Trophoblast cell (in vitro differentiated cells and primary cell): Measurements from ENCODE around the gene KRTAP10-7.
"Not testable (repeated sequence)": the region's sequence is repeated elsewhere in the genome, so short reads cannot be mapped to it uniquely, and the experiment has no call there.

Experiments used
- DNase-seq, 2 donors: peaks; one replicate each; pipeline ENCODE4 v3.0.0-alpha.2; 2016
- H2AFZ ChIP-seq: 2 replicates; pipeline ENCODE4 v1.6.1; 2013; ENCODE audit warnings: low read length, moderate library complexity, mild to moderate bottlenecking; ENCODE audit not compliant: insufficient read depth, poor library complexity
- H2AK5ac ChIP-seq: 2 replicates; pipeline ENCODE4 v1.6.1; 2013; ENCODE audit warnings: mild to moderate bottlenecking, low read length
- H2BK120ac ChIP-seq: 2 replicates; pipeline ENCODE4 v1.6.1; 2013; ENCODE audit warnings: low read length, mild to moderate bottlenecking, moderate library complexity; ENCODE audit not compliant: insufficient read depth, poor library complexity
- H2BK12ac ChIP-seq: 2 replicates; pipeline ENCODE4 v1.6.1; 2013; ENCODE audit warnings: mild to moderate bottlenecking, low read length, moderate library complexity
- H2BK5ac ChIP-seq: 2 replicates; pipeline ENCODE4 v1.6.1; 2013; ENCODE audit warnings: low read length, low read depth, moderate library complexity, mild to moderate bottlenecking; ENCODE audit not compliant: poor library complexity
- H3K14ac ChIP-seq: 2 replicates; pipeline ENCODE4 v1.6.1; 2013; ENCODE audit warnings: mild to moderate bottlenecking, low read length
- H3K18ac ChIP-seq: 2 replicates; pipeline ENCODE4 v1.6.1; 2013; ENCODE audit warnings: mild to moderate bottlenecking, low read length
- H3K23ac ChIP-seq: 2 replicates; pipeline ENCODE4 v1.6.1; 2013; ENCODE audit warnings: low read length
- H3K27ac ChIP-seq: 2 replicates; pipeline ENCODE4 v1.5.1; 2013; ENCODE audit warnings: low read depth, mild to moderate bottlenecking, inconsistent platforms, low read length, moderate library complexity
- H3K27me3 ChIP-seq: 2 replicates; pipeline ENCODE4 v1.6.1; 2013; ENCODE audit warnings: inconsistent platforms, mild to moderate bottlenecking, low read length, moderate library complexity; ENCODE audit not compliant: insufficient read depth
- H3K36me3 ChIP-seq, 2 experiments: 1 replicate in 1 of 2; 2 replicates in 1 of 2; pipeline ENCODE4 v1.6.1; 2013; ENCODE audit warnings: low read length in 2 of 2, mild to moderate bottlenecking in 2 of 2, moderate library complexity in 1 of 2; ENCODE audit not compliant: insufficient read depth in 2 of 2, control insufficient read depth in 1 of 2
- H3K4ac ChIP-seq: 2 replicates; pipeline ENCODE4 v1.6.1; 2013; ENCODE audit warnings: low read depth, mild to moderate bottlenecking, low read length, moderate library complexity
- H3K4me1 ChIP-seq, 2 experiments: 1 replicate in 1 of 2; 2 replicates in 1 of 2; pipeline ENCODE4 v1.6.1; 2013; ENCODE audit warnings: low read length in 2 of 2, mild to moderate bottlenecking in 2 of 2, moderate library complexity in 1 of 2; ENCODE audit not compliant: insufficient read depth in 2 of 2, control insufficient read depth in 1 of 2
- H3K4me2 ChIP-seq: 2 replicates; pipeline ENCODE4 v1.6.1; 2013; ENCODE audit warnings: inconsistent platforms, mild to moderate bottlenecking, low read length, moderate library complexity
- H3K4me3 ChIP-seq: 2 replicates; pipeline ENCODE4 v1.5.1; 2013; ENCODE audit warnings: mild to moderate bottlenecking, low read depth, low read length, inconsistent platforms
- H3K79me1 ChIP-seq: one replicate; pipeline ENCODE4 v1.6.1; 2013; ENCODE audit warnings: low read length
- H3K79me2 ChIP-seq: 2 replicates; pipeline ENCODE4 v1.6.1; 2013; ENCODE audit warnings: low read length, mild to moderate bottlenecking; ENCODE audit not compliant: control insufficient read depth, insufficient read depth, poor library complexity
- H3K9ac ChIP-seq: 2 replicates; pipeline ENCODE4 v1.6.1; 2013; ENCODE audit warnings: mild to moderate bottlenecking, low read length
- H3K9me3 ChIP-seq: 2 replicates; pipeline ENCODE4 v1.6.1; 2013; ENCODE audit warnings: low read depth, mild to moderate bottlenecking, control low read depth, inconsistent platforms, low read length; ENCODE audit not compliant: insufficient read depth
- H4K12ac ChIP-seq: 2 replicates; pipeline ENCODE4 v1.6.1; 2013; ENCODE audit warnings: low read depth, mild to moderate bottlenecking, low read length, moderate library complexity
- H4K8ac ChIP-seq: 2 replicates; pipeline ENCODE4 v1.6.1; 2013; ENCODE audit warnings: low read depth, mild to moderate bottlenecking, low read length, moderate library complexity
- H4K91ac ChIP-seq: one replicate; pipeline ENCODE4 v1.6.1; 2013; ENCODE audit warnings: low read depth, mild to moderate bottlenecking, low read length, moderate library complexity
- WGBS: extraction: QIAGEN DNeasy Blood & Tissue Kit; methylation state at CpG from one replicate; pipeline ENCODE4 v1.1.7; 2013; ENCODE audit warnings: missing lambda C conversion rate; ENCODE audit not compliant: insufficient read length, insufficient coverage; ENCODE audit errors: extremely low coverage; 5-methylcytosine and 5-hydroxymethylcytosine counted together

The KRTAP10-7 gene

GRCh38 chr21:44590897-44591800 is 9.2 kb upstream of the KRTAP10-7 start:
- not testable (repeated sequence) for H4K91ac ChIP-seq

GRCh38 chr21:44591801-44592130 is 8.6 kb upstream of the KRTAP10-7 start:
- not testable (repeated sequence) for H3K36me3 ChIP-seq, H2BK5ac ChIP-seq, H3K9ac ChIP-seq, H3K27ac ChIP-seq, H3K9me3 ChIP-seq, H3K27me3 ChIP-seq, H2AFZ ChIP-seq, H4K91ac ChIP-seq, H3K4me2 ChIP-seq, H2BK12ac ChIP-seq, H3K79me2 ChIP-seq, H2AK5ac ChIP-seq, H3K14ac ChIP-seq, H3K23ac ChIP-seq, H4K8ac ChIP-seq, H3K4me3 ChIP-seq, H3K4ac ChIP-seq, DNase-seq, H3K18ac ChIP-seq, H2BK120ac ChIP-seq, H4K12ac ChIP-seq
- WGBS = no CpG with 5 or more reads among the region's 4 CpGs
- peaks cover 3 to 17% of the 10 kb centered on the region in 2 experiments for H3K4me1 ChIP-seq
- peaks cover 10% of the 10 kb centered on the region for H3K79me1 ChIP-seq

More at GRCh38 chr21:44590897-44591800, 9.2 kb upstream of the KRTAP10-7 start:
- H3K36me3 ChIP-seq, H2AFZ ChIP-seq, H2BK120ac ChIP-seq, H3K9ac ChIP-seq, H3K27ac ChIP-seq, H3K79me2 ChIP-seq, H4K8ac ChIP-seq, H3K23ac ChIP-seq, DNase-seq, H3K18ac ChIP-seq, H2BK12ac ChIP-seq, H3K9me3 ChIP-seq, H2BK5ac ChIP-seq, H4K12ac ChIP-seq, H3K4ac ChIP-seq, H3K4me2 ChIP-seq, H2AK5ac ChIP-seq, H3K27me3 ChIP-seq, H3K14ac ChIP-seq, H3K4me3 ChIP-seq: not testable (repeated sequence)
- no CpG with 5 or more reads among the region's 19 CpGs for WGBS
- Histone ChIP-seq H3K4me1 (peaks cover 3 to 13% of the 10 kb centered on the region in 2 experiments), H3K79me1 (peaks cover 10% of the 10 kb centered on the region)

GRCh38 chr21:44592446-44593311 is 7.7 kb upstream of the KRTAP10-7 start, which contains the start of gene KRTAP10-6:
KRTAP10-6 (minus strand) TSS chr21:44592505; CDS start chr21:44592484, 21 bp downstream.
- Histone ChIP-seq H2BK12ac (peak within 1 kb of the TSS; percentile 29), H3K27ac (no peak within 1 kb of the TSS), H3K79me2 (no peaks in the 10 kb centered on the region), H3K4me3 (no peak within 1 kb of the TSS), H3K9me3 (peaks cover 4% of the 10 kb centered on the region), H3K4me1 (peaks cover 3 to 17% of the 10 kb centered on the region in 2 experiments), H3K4ac (no peak within 1 kb of the TSS), H3K14ac (no peak within 1 kb of the TSS), H3K4me2 (no peak within 1 kb of the TSS), H4K91ac (peak within 1 kb of the TSS; percentile 49), H2AFZ (no peak within 1 kb of the TSS), H3K23ac (no peak within 1 kb of the TSS), H3K18ac (no peak within 1 kb of the TSS), H2AK5ac (peak within 1 kb of the TSS; percentile 27), H3K9ac (no peak within 1 kb of the TSS), H2BK120ac (peak within 1 kb of the TSS; percentile 41), H4K8ac (no peak within 1 kb of the TSS), H3K79me1 (peaks cover 10% of the 10 kb centered on the region), H3K36me3 (no peaks in the 10 kb centered on the region), H3K27me3 (no peaks in the 10 kb centered on the region), H2BK5ac (no peak within 1 kb of the TSS), H4K12ac (no peak within 1 kb of the TSS)
- no CpG with 5 or more reads among the region's 33 CpGs for WGBS
- DNase-seq = no peak

GRCh38 chr21:44593598-44594405 is 6.6 kb upstream of the KRTAP10-7 start:
- peak overlapping the region; percentile 5 for H4K8ac ChIP-seq
- H3K9me3 ChIP-seq = peaks cover 4% of the 10 kb centered on the region
- no CpG with 5 or more reads among the region's 20 CpGs for WGBS
- peak overlapping the region; percentile 1 for H2BK5ac ChIP-seq
- no peak overlapping the region for H3K18ac ChIP-seq
- no peak overlapping the region for H3K9ac ChIP-seq
- DNase-seq = peak; percentile 28 to 44
- H2BK120ac ChIP-seq = peak overlapping the region; percentile 8
- H3K4me1 ChIP-seq = peaks cover 3 to 17% of the 10 kb centered on the region in 2 experiments
- H3K4me2 ChIP-seq = no peak overlapping the region
- no peaks in the 10 kb centered on the region for H3K79me2 ChIP-seq
- no peak overlapping the region for H3K4ac ChIP-seq
- H4K91ac ChIP-seq = peak overlapping the region; percentile 69
- H2AK5ac ChIP-seq = no peak overlapping the region
- no peaks in the 10 kb centered on the region for H3K36me3 ChIP-seq
- H2AFZ ChIP-seq = no peak overlapping the region
- H3K4me3 ChIP-seq = no peak overlapping the region
- peak overlapping the region; percentile 16 for H2BK12ac ChIP-seq
- peak overlapping the region; percentile 66 for H3K14ac ChIP-seq
- peak overlapping the region; percentile 47 for H4K12ac ChIP-seq
- no peaks in the 10 kb centered on the region for H3K27me3 ChIP-seq
- H3K79me1 ChIP-seq = peaks cover 10% of the 10 kb centered on the region
- no peak overlapping the region for H3K27ac ChIP-seq
- no peak overlapping the region for H3K23ac ChIP-seq
